Fibroblast of the aortic adventitia (primary cell): ENCODE measurements around the gene TANC1. TPM values are rescaled to one million over a fixed set of nuclear protein-coding genes. Genes with fewer than 3 reads are reported as not detected.
"Not testable (repeated sequence)": the region's sequence is repeated elsewhere in the genome, so short reads cannot be mapped to it uniquely, and the experiment has no call there.

Experiments used
- DNase-seq: peaks from one replicate; pipeline ENCODE4 v3.0.0-alpha.2; 2010; ENCODE audit warnings: low read depth
- H3K4me3 ChIP-seq: 2 replicates; pipeline ENCODE4 v1.5.1; 2011; ENCODE audit warnings: low read depth, mild to moderate bottlenecking, control low read depth, low read length, moderate library complexity
- CTCF ChIP-seq: IDR thresholded peaks from 2 replicates; pipeline ENCODE4 v1.5.1; 2011; ENCODE audit warnings: mild to moderate bottlenecking, low read length, control low read depth, inconsistent platforms; ENCODE audit not compliant: insufficient read depth
- total RNA-seq: library from RNA; depleted of rRNA; stranded (reverse); fragments of >200 nt; gene quantifications from 2 replicates; pipeline ENCODE4 v1.2.3, GENCODE V29; 2012; ENCODE audit warnings: low replicate concordance

TANC1 gene
- total RNA-seq, 1 donor, result 11.9 TPM

DNA sequence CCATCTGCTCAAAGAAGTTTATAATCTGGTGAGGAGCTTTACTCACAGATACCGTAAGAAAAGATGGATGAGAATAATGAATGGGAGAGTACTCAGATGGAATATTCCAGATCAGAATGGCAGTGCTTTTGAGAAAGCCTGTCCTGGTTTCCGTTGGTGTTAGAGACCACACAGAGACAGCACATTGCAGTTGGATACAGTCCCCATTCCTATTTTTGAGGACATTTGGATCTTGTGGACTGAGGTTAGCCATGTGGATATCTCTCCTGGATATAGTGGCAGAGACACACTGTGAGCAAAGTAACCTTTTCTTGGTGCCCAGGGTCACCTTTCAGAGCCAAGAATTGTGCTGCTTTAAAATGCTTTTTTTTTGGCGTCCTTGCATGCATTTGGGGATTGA is 63.7 kb downstream of the TANC1 start:
- TF ChIP-seq CTCF, result no peak
- no peak for DNase-seq
- no peak overlapping the region for H3K4me3 ChIP-seq

DNA sequence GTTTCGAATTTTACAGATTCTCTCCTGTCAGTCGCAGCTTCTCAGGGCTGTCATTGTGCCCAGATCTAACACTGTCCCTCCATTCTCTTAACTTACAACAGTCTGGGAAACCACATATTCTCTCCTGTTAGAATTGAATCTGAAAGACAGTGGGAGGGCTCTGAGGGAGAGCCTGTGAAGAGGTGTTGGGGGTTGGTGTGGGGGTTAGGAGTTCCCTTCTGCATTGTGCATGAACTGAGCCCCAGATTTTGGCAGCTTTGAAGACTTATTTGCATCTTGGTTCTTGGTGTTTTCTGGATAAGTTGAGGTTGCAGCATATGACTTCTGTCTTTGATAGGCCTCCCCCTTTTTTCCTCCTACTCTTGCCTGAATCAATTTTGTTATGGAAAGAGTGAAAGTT is 64.1 kb downstream of the TANC1 start:
- TF ChIP-seq CTCF, result no peak
- DNase-seq, result no peak
- H3K4me3 ChIP-seq, result no peak overlapping the region

DNA sequence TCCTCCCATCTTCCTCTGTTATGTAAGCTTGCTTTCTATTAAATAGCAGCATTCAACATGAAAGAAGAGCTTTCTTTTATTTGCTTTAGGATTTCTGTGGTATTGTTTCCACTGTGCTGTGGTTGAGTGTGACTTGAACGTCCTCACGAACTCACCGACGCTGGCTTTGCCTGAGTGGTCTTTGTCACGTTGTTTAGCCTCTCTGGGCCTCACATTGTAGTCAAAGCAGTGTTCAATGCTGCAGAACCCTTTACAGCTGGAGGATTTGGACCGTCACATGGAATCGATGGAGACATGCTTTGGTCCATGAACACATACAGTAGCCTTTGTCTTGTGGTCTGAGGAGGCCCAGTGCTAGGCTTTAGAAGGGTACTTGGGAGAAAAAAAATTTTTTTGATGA is 66.3 kb downstream of the TANC1 start:
- H3K4me3 ChIP-seq, result no peak overlapping the region
- DNase-seq, result no peak
- TF ChIP-seq CTCF, result no peak

- H3K4me3 ChIP-seq, result no peak overlapping the region
- TF ChIP-seq CTCF, result no peak
- peak; percentile 26 for DNase-seq
These were observed 67.5 kb downstream of the TANC1 start for GRCh38 chr2:159035790-159036411.

GRCh38 chr2:159036461-159036860 is 68.0 kb downstream of the TANC1 start:
- not testable (repeated sequence) for H3K4me3 ChIP-seq, DNase-seq

- DNase-seq, result not testable (repeated sequence)
These were observed 72.9 kb downstream of the TANC1 start for GRCh38 chr2:159041328-159041727.

GRCh38 chr2:159042115-159042850 is 73.8 kb downstream of the TANC1 start:
- TF ChIP-seq CTCF, result no peak
- H3K4me3 ChIP-seq, result no peak overlapping the region
- no peak for DNase-seq

More at GRCh38 chr2:159041328-159041727, 72.9 kb downstream of the TANC1 start:
- H3K4me3 ChIP-seq, result not testable (repeated sequence)

DNA sequence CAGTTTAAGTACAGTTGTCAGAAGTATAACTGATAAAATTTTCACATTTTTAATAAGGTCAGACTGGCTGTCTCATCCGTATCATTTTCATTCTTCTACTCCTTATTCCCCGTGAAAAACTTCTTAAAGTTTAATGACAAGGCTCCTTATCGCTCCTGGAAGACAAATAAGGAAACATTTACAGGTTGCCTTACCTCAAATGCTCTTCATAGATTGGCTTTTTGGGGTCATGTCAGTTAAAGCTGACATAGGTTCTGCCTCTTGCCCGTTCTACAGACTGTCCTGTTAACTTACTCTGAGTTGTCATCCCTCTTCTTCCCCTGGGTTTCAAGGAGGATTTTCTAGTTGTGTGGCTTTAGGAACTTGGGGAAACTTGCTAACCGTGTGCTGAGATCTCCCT is 75.3 kb downstream of the TANC1 start:
- H3K4me3 ChIP-seq, result no peak overlapping the region
- DNase-seq, result no peak
- no peak for TF ChIP-seq CTCF
